ENCODE measurements around the gene GSS. TPM values are rescaled to one million over a fixed set of nuclear protein-coding genes. Genes with fewer than 3 reads are reported as not detected.

GSS gene
- total RNA-seq, 1 donor from 2014 or later, result 64.1 TPM

DNA sequence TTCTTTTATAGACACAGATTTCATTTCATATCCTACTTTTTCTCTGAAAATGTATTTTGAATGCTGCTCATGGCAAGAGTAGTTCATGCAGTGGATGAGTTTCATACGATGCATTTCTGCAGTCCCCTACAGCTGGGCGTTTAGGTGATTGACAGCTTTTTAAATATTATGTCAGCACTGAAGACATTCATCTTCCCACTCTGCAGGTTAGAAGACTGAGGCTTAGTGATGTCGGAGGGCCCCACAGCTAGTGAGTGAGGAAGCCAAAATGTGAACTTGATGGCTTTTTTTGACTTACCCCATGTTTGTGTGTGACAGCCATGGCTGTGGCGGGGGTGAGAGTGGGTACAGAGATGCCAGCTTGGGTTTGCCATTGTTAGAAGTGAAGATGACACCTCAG lies 33.5 kb upstream of the GSS start:
- DNase-seq (ENCODE audit: low spot score), result no peak
- Mint-ChIP-seq H3K4me3 (no peak overlapping the region), H3K9me3 (no peaks in the 10 kb centered on the region), H3K27ac (no peak overlapping the region), H3K27me3 (ENCODE audit: insufficient read depth) (peaks cover 5% of the 10 kb centered on the region), H3K4me1 (ENCODE audit: low read depth) (no peaks in the 10 kb centered on the region), H3K36me3 (ENCODE audit: low read depth) (no peaks in the 10 kb centered on the region)
- intact Hi-C loops (cut with micrococcal nuclease), result no loop called here

DNA sequence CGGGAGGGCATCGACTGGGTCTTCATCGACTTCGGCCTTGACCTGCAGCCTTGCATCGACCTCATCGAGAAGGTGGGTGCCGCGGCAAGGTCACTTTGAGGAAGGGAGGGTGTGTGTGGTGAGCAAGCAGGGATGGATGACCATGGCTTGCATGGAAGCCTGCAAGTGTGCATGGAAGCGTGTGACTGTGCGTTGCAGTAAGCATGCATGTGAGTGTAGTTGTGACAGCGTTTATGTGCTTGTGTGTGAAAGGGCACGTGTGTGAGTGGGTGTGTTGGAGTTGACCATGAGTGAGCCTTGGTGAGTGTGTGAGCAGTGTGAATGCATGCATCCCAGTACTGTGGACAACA lies 32.6 kb upstream of the GSS start:
- DNase-seq (ENCODE audit: low spot score), result no peak
- intact Hi-C loops (cut with micrococcal nuclease), result no loop called here
- Mint-ChIP-seq H3K9me3 (no peaks in the 10 kb centered on the region), H3K27me3 (ENCODE audit: insufficient read depth) (peaks cover 7% of the 10 kb centered on the region), H3K4me3 (no peak overlapping the region), H3K4me1 (ENCODE audit: low read depth) (no peaks in the 10 kb centered on the region), H3K27ac (peak overlapping the region; percentile 11), H3K36me3 (ENCODE audit: low read depth) (no peaks in the 10 kb centered on the region)

DNA sequence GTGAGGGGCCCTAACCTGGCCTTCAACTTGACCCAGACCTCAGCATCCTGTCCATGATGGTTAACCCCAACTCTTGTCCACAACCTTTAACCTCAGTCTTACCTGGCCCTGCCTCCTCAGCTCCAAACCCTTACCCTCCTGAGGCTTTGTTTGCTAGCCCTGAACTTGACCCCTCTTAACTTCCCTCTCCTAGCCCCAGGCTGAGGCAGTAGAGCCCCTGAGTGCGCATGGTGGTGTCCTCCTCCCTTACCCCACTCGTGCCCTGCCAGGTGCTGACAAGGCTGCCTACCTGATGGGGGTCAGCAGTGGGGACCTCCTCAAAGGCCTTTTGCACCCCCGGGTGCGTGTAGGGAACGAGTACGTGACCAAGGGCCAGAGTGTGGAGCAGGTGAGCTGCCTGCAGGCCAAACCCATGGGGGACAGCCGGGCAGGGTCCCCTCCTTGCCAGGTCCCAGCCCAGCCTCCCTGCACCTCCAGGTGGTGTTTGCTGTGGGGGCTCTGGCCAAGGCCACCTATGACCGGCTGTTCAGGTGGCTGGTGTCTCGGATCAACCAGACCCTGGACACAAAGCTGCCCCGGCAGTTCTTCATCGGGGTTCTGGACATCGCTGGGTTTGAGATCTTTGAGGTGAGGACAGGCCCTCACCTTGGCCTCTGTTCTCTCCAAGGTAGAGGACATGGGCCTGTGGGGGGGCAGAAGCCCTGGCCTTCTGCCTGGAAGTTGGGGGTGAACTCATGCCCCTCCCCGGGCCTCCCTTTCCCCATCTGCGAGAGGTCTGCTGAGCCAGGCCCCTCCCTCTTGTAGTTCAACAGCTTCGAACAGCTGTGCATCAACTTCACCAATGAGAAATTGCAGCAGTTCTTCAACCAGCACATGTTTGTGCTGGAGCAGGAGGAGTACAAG lies 31.9 kb upstream of the GSS start:
- no peak overlapping the region for H3K27ac Mint-ChIP-seq
- H3K9me3 Mint-ChIP-seq, result no peaks in the 10 kb centered on the region
- H3K4me3 Mint-ChIP-seq, result no peak overlapping the region
- intact Hi-C loops (cut with micrococcal nuclease), result no loop called here
- H3K36me3 Mint-ChIP-seq (ENCODE audit: low read depth), result no peaks in the 10 kb centered on the region
- H3K4me1 Mint-ChIP-seq (ENCODE audit: low read depth), result no peaks in the 10 kb centered on the region
- peaks cover 7% of the 10 kb centered on the region for H3K27me3 Mint-ChIP-seq (ENCODE audit: insufficient read depth)
- no peak for DNase-seq (ENCODE audit: low spot score)

DNA sequence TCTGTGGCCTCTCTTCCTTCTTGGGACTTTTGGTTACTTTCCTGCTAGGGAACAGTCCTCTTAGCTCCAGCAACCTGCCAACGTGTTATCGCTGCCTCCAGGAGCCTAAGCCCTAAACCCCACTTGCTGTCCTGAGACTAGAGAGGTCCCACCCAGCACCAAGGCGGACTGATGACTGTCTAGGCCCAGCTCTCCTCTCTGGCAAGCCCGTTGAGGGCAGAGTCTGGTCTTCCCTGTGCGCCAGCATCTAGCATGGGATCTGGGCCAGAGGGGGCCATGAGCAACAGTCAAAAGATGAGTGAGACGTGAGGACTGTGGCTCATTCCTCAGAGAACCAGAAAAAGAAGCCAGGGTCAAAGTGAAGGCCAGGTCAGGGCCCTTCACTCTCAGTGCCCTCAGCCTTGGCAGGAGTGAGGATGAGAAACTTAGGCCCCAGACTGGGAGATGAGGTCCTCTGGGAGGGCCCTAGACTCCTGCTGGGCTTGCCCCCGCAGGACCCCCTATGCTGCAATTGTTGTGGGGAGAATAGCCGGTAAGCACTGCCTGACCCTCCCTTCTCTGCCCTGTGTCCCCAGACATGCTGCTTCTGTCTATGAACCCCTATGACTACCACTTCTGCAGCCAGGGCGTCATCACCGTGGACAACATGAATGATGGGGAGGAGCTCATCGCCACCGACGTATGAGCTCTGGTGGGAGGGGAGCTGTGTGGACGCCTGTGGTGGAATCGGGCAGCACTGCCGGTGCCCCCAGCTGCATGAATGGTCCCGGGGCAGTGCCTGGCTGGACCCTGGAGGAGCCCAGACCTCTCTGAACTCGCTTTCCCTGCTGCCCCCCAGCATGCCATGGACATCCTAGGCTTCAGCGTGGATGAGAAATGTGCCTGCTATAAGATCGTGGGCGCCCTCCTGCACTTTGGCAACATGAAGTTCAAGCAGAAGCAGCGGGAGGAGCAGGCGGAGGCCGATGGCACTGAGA lies 31.0 kb upstream of the GSS start:
- Mint-ChIP-seq H3K4me3 (no peak overlapping the region), H3K9me3 (no peaks in the 10 kb centered on the region), H3K27me3 (ENCODE audit: insufficient read depth) (peaks cover 7% of the 10 kb centered on the region), H3K27ac (no peak overlapping the region), H3K4me1 (ENCODE audit: low read depth) (no peaks in the 10 kb centered on the region), H3K36me3 (ENCODE audit: low read depth) (no peaks in the 10 kb centered on the region)
- intact Hi-C loops (cut with micrococcal nuclease), result no loop called here
- no peak for DNase-seq (ENCODE audit: low spot score)

DNA sequence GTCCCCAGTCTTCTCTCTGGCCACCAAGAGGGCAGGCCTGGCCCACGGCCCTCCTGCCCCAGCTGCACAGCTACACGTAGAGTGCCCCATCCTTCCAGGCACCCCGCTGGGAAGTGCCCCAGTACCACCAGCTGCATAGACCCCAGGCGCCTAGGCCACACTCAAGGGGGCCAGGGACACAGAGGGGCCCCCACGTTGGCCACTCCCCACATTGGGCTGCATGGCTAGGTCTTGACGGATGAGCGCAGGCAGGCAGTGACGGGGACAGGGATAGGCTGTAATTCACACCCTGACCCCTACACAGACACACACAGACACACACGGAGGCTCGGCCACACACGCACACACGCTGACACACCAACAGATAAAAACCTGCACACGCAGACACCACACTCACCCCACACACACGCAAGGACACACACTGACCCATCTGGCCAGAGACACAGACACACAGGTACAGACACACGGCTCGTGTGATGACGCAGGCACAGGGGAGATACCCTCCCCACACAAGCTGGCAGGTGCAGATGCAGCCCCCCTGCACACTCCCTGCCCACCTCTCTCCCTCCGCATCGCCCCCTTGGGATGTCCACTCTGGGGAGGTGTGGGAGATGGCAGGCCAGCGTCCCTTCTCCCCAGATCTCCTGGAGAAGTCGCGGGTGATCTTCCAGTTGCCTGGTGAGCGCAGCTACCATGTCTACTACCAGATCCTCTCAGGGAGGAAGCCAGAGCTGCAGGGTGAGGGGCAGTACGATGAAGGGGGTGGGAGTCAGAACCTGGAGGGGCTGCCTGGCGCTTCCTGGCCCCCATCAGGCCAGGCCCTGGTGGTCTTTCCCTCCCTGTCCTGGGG lies 30.1 kb upstream of the GSS start:
- Mint-ChIP-seq H3K27ac (no peak overlapping the region), H3K4me1 (ENCODE audit: low read depth) (no peaks in the 10 kb centered on the region), H3K36me3 (ENCODE audit: low read depth) (no peaks in the 10 kb centered on the region), H3K9me3 (no peaks in the 10 kb centered on the region), H3K27me3 (ENCODE audit: insufficient read depth) (peaks cover 7% of the 10 kb centered on the region), H3K4me3 (no peak overlapping the region)
- intact Hi-C loops (cut with micrococcal nuclease), result no loop called here
- no peak for DNase-seq (ENCODE audit: low spot score)

DNA sequence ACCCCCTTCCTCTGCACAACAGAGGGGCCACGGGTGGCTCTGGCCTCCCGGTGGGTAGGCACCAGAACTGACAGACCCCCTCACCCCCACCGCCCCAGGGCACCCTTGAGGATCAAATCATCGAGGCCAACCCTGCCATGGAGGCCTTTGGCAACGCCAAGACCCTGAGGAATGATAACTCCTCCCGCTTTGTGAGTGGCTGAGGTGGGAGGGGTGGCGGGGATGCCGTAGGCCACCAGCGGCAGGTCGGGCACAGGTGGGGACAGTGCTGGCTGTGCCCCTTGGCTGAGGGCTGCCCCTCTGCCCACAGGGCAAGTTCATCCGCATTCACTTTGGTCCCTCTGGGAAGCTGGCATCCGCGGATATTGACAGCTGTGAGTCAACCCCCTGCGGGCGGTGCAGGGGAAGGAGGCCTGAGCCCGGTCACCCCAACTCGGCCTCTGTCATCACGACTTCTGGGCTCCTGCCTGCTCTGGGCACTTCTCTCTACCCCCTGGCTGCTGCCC lies 29.2 kb upstream of the GSS start:
- no peak overlapping the region for H3K27ac Mint-ChIP-seq
- H3K36me3 Mint-ChIP-seq (ENCODE audit: low read depth), result no peaks in the 10 kb centered on the region
- peaks cover 7% of the 10 kb centered on the region for H3K27me3 Mint-ChIP-seq (ENCODE audit: insufficient read depth)
- no peak overlapping the region for H3K4me3 Mint-ChIP-seq
- H3K9me3 Mint-ChIP-seq, result no peaks in the 10 kb centered on the region
- no peak for DNase-seq (ENCODE audit: low spot score)
- H3K4me1 Mint-ChIP-seq (ENCODE audit: low read depth), result no peaks in the 10 kb centered on the region
- intact Hi-C loops (cut with micrococcal nuclease), result no loop called here

DNA sequence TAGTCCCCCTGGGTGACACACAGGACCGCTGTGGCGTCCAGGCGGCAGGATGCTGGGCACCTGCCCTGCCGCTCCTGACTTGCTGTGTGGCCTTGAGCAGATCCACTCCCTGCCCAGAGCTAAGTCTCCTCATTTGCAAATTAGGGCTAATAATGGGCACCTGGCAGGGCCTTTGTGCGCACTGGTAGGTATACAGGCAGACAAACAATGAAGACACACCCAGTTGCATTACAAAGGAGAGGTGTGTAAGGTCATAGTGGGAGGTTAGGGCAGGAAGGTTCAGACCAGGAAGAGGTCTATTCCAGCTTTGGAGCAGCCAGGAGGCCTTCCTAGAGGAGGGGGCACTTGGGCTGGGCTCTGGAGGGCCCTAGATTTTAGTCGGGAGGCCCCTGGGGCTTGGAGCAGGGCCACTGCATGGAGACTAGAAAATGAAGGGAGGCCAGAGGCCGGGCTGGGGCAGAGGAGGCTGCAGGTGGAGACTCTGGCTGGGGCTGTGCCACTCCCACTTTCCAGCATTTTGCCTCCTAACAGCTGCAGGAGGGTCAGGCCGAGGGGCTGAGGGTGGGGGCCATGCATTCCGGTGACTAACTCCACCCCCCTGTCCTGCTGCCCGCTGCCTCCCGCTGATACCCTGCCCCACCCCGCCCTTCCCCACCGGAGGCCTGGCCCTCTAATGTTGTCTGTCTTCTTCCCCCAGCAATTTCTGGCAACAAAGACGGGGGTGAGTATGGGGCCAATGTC lies 28.6 kb upstream of the GSS start:
- no peaks in the 10 kb centered on the region for H3K9me3 Mint-ChIP-seq
- H3K27ac Mint-ChIP-seq, result no peak overlapping the region
- no peaks in the 10 kb centered on the region for H3K36me3 Mint-ChIP-seq (ENCODE audit: low read depth)
- intact Hi-C loops (cut with micrococcal nuclease), result no loop called here
- H3K27me3 Mint-ChIP-seq (ENCODE audit: insufficient read depth), result peaks cover 7% of the 10 kb centered on the region
- no peak overlapping the region for H3K4me3 Mint-ChIP-seq
- H3K4me1 Mint-ChIP-seq (ENCODE audit: low read depth), result no peaks in the 10 kb centered on the region
- DNase-seq (ENCODE audit: low spot score), result no peak

DNA sequence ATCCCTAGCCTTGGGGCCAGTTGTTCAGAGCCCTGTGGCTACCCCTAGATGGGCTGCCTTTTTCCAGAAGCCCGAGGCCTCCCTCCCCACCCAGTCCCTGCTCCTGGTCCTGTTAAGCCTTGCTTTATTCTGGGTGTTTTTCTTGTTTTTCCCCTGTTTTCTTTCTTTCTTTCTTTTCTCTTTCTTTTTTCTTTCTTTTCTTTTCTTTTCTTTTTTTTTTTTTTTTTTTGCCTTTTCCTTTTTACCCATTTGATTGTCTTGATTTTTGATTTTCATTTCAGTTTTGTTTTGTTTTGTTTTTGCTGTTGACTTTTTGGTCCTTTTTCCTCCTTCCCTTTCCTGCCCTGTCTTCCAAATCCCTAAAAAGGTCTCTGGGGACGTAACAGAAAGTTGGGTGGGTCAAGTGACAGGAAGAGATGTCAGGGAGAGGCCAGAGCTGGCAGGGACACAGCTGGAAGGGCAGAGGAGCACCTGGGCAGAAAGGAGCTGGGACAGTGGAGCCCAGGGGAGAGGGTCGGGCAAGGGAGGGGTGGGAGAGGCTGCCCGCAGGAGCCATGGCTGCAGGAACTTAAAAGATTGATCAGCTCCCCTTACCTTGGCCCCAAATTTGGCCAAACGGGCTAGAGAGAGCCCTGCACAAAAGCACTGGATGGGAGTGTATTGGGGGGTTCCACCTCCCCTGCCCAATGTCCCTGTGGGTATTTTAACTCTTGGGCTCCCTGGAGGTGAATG lies 27.6 kb upstream of the GSS start:
- H3K27ac Mint-ChIP-seq, result no peak overlapping the region
- H3K36me3 Mint-ChIP-seq (ENCODE audit: low read depth), result no peaks in the 10 kb centered on the region
- no peaks in the 10 kb centered on the region for H3K4me1 Mint-ChIP-seq (ENCODE audit: low read depth)

DNA sequence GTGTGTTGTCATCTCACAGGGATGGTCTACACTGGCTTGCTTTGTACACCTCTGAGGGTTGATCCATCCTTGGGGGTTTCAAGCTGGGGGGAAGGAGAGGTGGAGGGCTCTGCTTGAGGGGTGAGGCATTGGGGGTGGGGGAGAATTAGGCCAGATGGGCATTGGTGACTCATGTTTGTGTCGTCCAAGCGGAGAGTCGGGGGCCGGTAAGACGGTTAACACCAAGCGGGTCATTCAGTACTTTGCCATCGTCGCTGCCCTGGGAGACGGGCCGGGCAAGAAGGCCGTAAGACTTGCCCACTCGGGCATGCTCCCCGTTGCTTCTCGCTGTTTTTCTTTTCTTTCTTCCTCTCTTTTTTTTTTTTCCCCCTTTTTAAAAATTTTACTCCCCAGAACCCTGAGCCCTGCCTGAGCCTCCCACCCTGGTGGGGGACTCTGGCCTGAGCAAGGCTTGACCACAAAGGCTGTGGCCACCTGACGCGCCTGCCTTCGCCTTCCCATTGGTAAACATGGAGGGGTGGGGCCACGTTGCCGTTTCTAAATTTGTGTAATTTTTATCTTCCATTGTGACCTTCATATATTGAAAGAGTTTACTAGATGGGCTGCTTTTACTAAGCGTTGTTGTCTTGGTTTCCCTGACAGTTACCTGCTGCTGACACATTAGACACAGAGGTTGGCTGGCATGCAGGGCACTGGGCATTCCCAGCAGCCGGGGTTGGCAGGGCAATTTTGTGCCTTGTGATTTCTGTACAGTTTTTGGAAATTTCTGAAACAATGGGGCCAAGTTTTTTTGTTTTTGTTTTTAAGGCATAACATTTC lies 26.9 kb upstream of the GSS start:
- H3K4me1 Mint-ChIP-seq (ENCODE audit: low read depth), result no peaks in the 10 kb centered on the region
- H3K27me3 Mint-ChIP-seq (ENCODE audit: insufficient read depth), result peaks cover 7% of the 10 kb centered on the region
- DNase-seq (ENCODE audit: low spot score), result no peak
- intact Hi-C loops (cut with micrococcal nuclease), result no loop called here
- no peak overlapping the region for H3K27ac Mint-ChIP-seq
- no peaks in the 10 kb centered on the region for H3K9me3 Mint-ChIP-seq
- H3K4me3 Mint-ChIP-seq, result no peak overlapping the region
- no peaks in the 10 kb centered on the region for H3K36me3 Mint-ChIP-seq (ENCODE audit: low read depth)

More for the DNA sequence above, 27.6 kb upstream of the GSS start:
- Mint-ChIP-seq H3K27me3 (ENCODE audit: insufficient read depth) (peaks cover 7% of the 10 kb centered on the region), H3K9me3 (no peaks in the 10 kb centered on the region), H3K4me3 (no peak overlapping the region)
- intact Hi-C loops (cut with micrococcal nuclease), result no loop called here
- DNase-seq (ENCODE audit: low spot score), result no peak

DNA sequence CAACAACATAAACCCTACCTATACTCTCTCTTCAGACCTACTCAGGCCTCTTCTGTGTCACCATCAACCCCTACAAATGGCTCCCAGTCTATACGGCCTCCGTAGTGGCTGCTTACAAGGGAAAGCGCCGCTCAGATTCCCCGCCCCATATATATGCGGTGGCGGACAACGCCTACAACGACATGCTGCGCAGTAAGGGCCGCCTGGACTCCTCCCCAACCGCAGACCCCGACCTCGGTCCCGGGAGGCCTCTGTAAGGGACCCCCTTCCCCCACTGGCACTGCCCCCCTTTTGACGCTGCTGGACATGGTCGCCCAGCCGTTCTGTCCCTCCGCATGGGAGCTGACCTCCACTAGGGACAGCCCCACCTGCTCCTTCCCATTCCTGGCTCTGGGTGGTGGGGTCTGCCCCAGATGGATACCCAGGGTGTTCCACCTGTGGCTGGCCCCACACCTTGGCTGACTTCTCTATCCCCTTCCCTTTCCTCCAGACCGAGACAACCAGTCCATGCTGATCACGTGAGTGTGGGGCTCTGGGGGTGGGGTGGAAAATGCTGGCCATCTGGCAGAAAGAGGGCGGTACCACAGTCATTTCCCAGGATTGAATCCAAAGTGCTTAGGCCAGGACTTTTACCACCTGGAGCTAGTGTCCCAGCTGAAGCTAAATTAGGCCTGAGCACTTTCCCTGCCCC lies 25.1 kb upstream of the GSS start:
- DNase-seq (ENCODE audit: low spot score), result no peak
- intact Hi-C loops (cut with micrococcal nuclease), result no loop called here
- no peaks in the 10 kb centered on the region for H3K9me3 Mint-ChIP-seq
- H3K4me1 Mint-ChIP-seq (ENCODE audit: low read depth), result no peaks in the 10 kb centered on the region
- no peak overlapping the region for H3K4me3 Mint-ChIP-seq
- peaks cover 9% of the 10 kb centered on the region for H3K27me3 Mint-ChIP-seq (ENCODE audit: insufficient read depth)
- H3K36me3 Mint-ChIP-seq (ENCODE audit: low read depth), result no peaks in the 10 kb centered on the region
- no peak overlapping the region for H3K27ac Mint-ChIP-seq
